IMR-90 (cell line): Measurements from ENCODE around the gene SRC. TPM values are rescaled to one million over a fixed set of nuclear protein-coding genes. Genes with fewer than 3 reads are reported as not detected.

Experiments used
- ATAC-seq: fragments of 200-7000 bp; cut with Tn5 transposase; 2 replicates; pipeline ENCODE4 v1.9.1; 2020; ENCODE audit warnings: low read depth, mild to moderate bottlenecking, moderate library complexity
- BruUV-seq: library from RNA; stranded (reverse); fragments of 400-500 nt; replicated peaks from 2 replicates; lab custom pipeline; 2021; lab: Mats Ljungman, UMichigan
- CTCF ChIA-PET: fragments of 300-600 bp; formaldehyde crosslinking; extraction: SDS; loops from one replicate; lab custom pipeline; 2021; ENCODE audit warnings: antibody characterized with exemption; lab: Yijun Ruan, JAX
- POLR2A ChIA-PET: fragments of 300-600 bp; sonication (Branson Sonifier 250); formaldehyde crosslinking; loops from one replicate; lab custom pipeline; 2022; ENCODE audit warnings: antibody characterized with exemption; ENCODE audit not compliant: unreplicated experiment; lab: Charles Lee
- DNase-seq: peaks from one replicate; pipeline ENCODE4 v3.0.0; 2013
- H2AFZ ChIP-seq: replicated peaks from 2 replicates; pipeline ENCODE3; 2013; ENCODE audit warnings: low read length, mild to moderate bottlenecking; ENCODE audit not compliant: poor library complexity
- H2AK5ac ChIP-seq: 2 replicates; pipeline ENCODE4 v1.6.1; 2013; ENCODE audit warnings: low read depth, low read length, inconsistent platforms
- H2AK9ac ChIP-seq: replicated peaks from 2 replicates; pipeline ENCODE3; 2013; ENCODE audit warnings: mild to moderate bottlenecking, low read depth, low read length, moderate library complexity; ENCODE audit not compliant: poor library complexity
- H2BK120ac ChIP-seq: 2 replicates; pipeline ENCODE4 v1.6.1; 2013; ENCODE audit warnings: low read depth, low read length, inconsistent platforms
- H2BK15ac ChIP-seq: 3 replicates; pipeline ENCODE4 v1.6.1; 2013; ENCODE audit warnings: low read depth, low read length, inconsistent platforms
- H2BK20ac ChIP-seq: 2 replicates; pipeline ENCODE4 v1.6.1; 2013; ENCODE audit warnings: low read depth, mild to moderate bottlenecking, inconsistent platforms, low read length, moderate library complexity
- H2BK5ac ChIP-seq: 2 replicates; pipeline ENCODE4 v1.6.1; 2013; ENCODE audit warnings: mild to moderate bottlenecking, low read depth, low read length, inconsistent platforms; ENCODE audit not compliant: poor library complexity, severe bottlenecking
- H3K14ac ChIP-seq: replicated peaks from 2 replicates; pipeline ENCODE4 v1.6.1; 2013; ENCODE audit warnings: low read depth, low read length, inconsistent platforms
- H3K18ac ChIP-seq: 2 replicates; pipeline ENCODE4 v1.6.1; 2013; ENCODE audit warnings: low read depth, low read length, control low read depth
- H3K23ac ChIP-seq: 2 replicates; pipeline ENCODE4 v1.6.1; 2013; ENCODE audit warnings: low read depth, low read length, inconsistent platforms
- H3K27ac ChIP-seq: 2 replicates; pipeline ENCODE4 v1.5.1; 2013; ENCODE audit warnings: mild to moderate bottlenecking, control low read depth, low read length; ENCODE audit not compliant: insufficient read depth
- H3K27me3 ChIP-seq: 2 replicates; pipeline ENCODE4 v1.6.1; 2013; ENCODE audit warnings: low read length; ENCODE audit not compliant: control insufficient read depth, insufficient read depth
- H3K36me3 ChIP-seq: 2 replicates; pipeline ENCODE4 v1.6.1; 2013; ENCODE audit warnings: low read length, mixed read lengths; ENCODE audit not compliant: control insufficient read depth, insufficient read depth
- H3K4ac ChIP-seq: 2 replicates; pipeline ENCODE4 v1.6.1; 2013; ENCODE audit warnings: low read depth, low read length, inconsistent platforms
- H3K4me1 ChIP-seq: 2 replicates; pipeline ENCODE4 v1.6.1; 2013; ENCODE audit warnings: low read length, mixed read lengths; ENCODE audit not compliant: control insufficient read depth, insufficient read depth
- H3K4me2 ChIP-seq: 2 replicates; pipeline ENCODE4 v1.6.1; 2013; ENCODE audit warnings: low read depth, mild to moderate bottlenecking, control low read depth, low read length, moderate library complexity
- H3K4me3 ChIP-seq: 2 replicates; pipeline ENCODE4 v1.5.1; 2013; ENCODE audit warnings: low read depth, mild to moderate bottlenecking, control low read depth, low read length, moderate library complexity; ENCODE audit not compliant: insufficient read depth
- H3K56ac ChIP-seq: 2 replicates; pipeline ENCODE4 v1.6.1; 2013; ENCODE audit warnings: low read length, inconsistent platforms; ENCODE audit not compliant: insufficient read depth; ENCODE audit errors: extremely low read depth
- H3K79me1 ChIP-seq, 2 experiments: 2 replicates each; pipeline ENCODE4 v1.6.1; 2013; ENCODE audit warnings: low read length in 2 of 2, inconsistent platforms in 1 of 2, low read depth in 1 of 2
- H3K9ac ChIP-seq: 2 replicates; pipeline ENCODE4 v1.6.1; 2013; ENCODE audit warnings: low read depth, low read length, control low read depth
- H3K9me1 ChIP-seq: 2 replicates; pipeline ENCODE4 v1.6.1; 2013; ENCODE audit warnings: low read length, inconsistent platforms; ENCODE audit not compliant: insufficient read depth
- H3K9me3 ChIP-seq: 2 replicates; pipeline ENCODE4 v1.6.1; 2013; ENCODE audit warnings: low read length; ENCODE audit not compliant: control insufficient read depth, insufficient read depth
- H4K20me1 ChIP-seq: 2 replicates; pipeline ENCODE4 v1.6.1; 2013; ENCODE audit warnings: low read length, inconsistent platforms; ENCODE audit not compliant: insufficient read depth
- H4K5ac ChIP-seq: 2 replicates; pipeline ENCODE4 v1.6.1; 2013; ENCODE audit warnings: mild to moderate bottlenecking, low read depth, low read length, control low read depth
- H4K8ac ChIP-seq, 2 experiments: 2 replicates each; pipeline ENCODE4 v1.6.1; 2013; ENCODE audit warnings: low read depth in 2 of 2, low read length in 2 of 2, control low read depth in 1 of 2, inconsistent platforms in 1 of 2
- H4K91ac ChIP-seq: 2 replicates; pipeline ENCODE4 v1.6.1; 2013; ENCODE audit warnings: low read depth, low read length, inconsistent platforms; ENCODE audit not compliant: insufficient read depth
- CEBPB ChIP-seq: IDR thresholded peaks from 2 replicates; pipeline ENCODE4 v1.6.1; 2012; ENCODE audit warnings: low read depth, low read length, improper control_type of control experiment
- FOS ChIP-seq: fragments of 150-350 bp; IDR thresholded peaks from 2 replicates; pipeline ENCODE4 v1.6.1; 2016; ENCODE audit warnings: low read depth, low read length
- MAZ ChIP-seq: IDR thresholded peaks from 2 replicates; pipeline ENCODE4 v1.6.1; 2012; ENCODE audit warnings: low read depth, mild to moderate bottlenecking, low read length, improper control_type of control experiment, moderate library complexity, borderline replicate concordance
- MXI1 ChIP-seq: IDR thresholded peaks from 2 replicates; pipeline ENCODE4 v1.6.1; 2012; ENCODE audit warnings: low read depth, mild to moderate bottlenecking, low read length, moderate library complexity, borderline replicate concordance
- POLR2A ChIP-seq: IDR thresholded peaks from 2 replicates; pipeline ENCODE4 v1.6.1; 2012; ENCODE audit warnings: mild to moderate bottlenecking, low read depth, low read length
- RCOR1 ChIP-seq: IDR thresholded peaks from 2 replicates; pipeline ENCODE4 v1.6.1; 2012; ENCODE audit warnings: mild to moderate bottlenecking, low read length, improper control_type of control experiment; ENCODE audit not compliant: insufficient replicate concordance
- SMC3 ChIP-seq: fragments of 150-350 bp; IDR thresholded peaks from 2 replicates; pipeline ENCODE4 v1.6.1; 2016; ENCODE audit warnings: low read depth, mild to moderate bottlenecking, antibody characterized with exemption, low read length, moderate library complexity
- WGBS, 2 experiments: methylation state at CpG; one replicate each; pipeline versions ENCODE4 v1.1.5 to v1.1.7; 2013; ENCODE audit warnings: missing lambda C conversion rate in 2 of 2; ENCODE audit not compliant: insufficient read length in 1 of 2; ENCODE audit errors: extremely low coverage in 2 of 2; 5-methylcytosine and 5-hydroxymethylcytosine counted together
- dilution Hi-C: fragments of 300-500 bp; cut with HindIII; formaldehyde crosslinking; loops from one replicate; pipeline ENCODE4 v1.14.3; 2018; ENCODE audit warnings: low sequenced_read_pairs; ENCODE audit not compliant: unreplicated experiment
- in situ Hi-C: fragments of 300-500 bp; cut with MboI; formaldehyde crosslinking; loops from 3 replicates; pipeline ENCODE4 v1.14.3; 2019; ENCODE audit warnings: low sequenced_read_pairs, inconsistent platforms, mixed read lengths
- intact Hi-C: fragments of 100-400 bp; cut with micrococcal nuclease; formaldehyde crosslinking; loops from 2 replicates; pipeline ENCODE4 v1.10.0; 2022
- polyA plus RNA-seq, 3 experiments: library from polyadenylated mRNA; depleted of rRNA; stranded (reverse); fragments of >200 nt; gene quantifications; 2 replicates each; pipeline ENCODE4 v1.2.3, GENCODE V29; 2012; ENCODE audit warnings: low replicate concordance in 1 of 3
- total RNA-seq: library from RNA; depleted of rRNA; stranded (reverse); fragments of >200 nt; gene quantifications from 2 replicates; pipeline ENCODE4 v1.2.3, GENCODE V29; 2012
- TF ChIP-seq, protein P1 (sequence below): fragments of 150-350 bp; IDR thresholded peaks from 2 replicates; pipeline ENCODE4 v1.6.1; 2016; ENCODE audit warnings: low read depth, mild to moderate bottlenecking, low read length, moderate library complexity, borderline replicate concordance
- TF ChIP-seq, protein P2 (sequence below): conservative IDR thresholded peaks from 2 replicates; pipeline ENCODE4 v1.5.1; 2012; ENCODE audit warnings: mild to moderate bottlenecking, low read depth, low read length, improper control_type of control experiment

SRC gene
- total and polyA plus RNA-seq, 2 of the 4 experiments (the other 2 are of a cell fraction), result 7.0 to 24.2 TPM

DNA sequence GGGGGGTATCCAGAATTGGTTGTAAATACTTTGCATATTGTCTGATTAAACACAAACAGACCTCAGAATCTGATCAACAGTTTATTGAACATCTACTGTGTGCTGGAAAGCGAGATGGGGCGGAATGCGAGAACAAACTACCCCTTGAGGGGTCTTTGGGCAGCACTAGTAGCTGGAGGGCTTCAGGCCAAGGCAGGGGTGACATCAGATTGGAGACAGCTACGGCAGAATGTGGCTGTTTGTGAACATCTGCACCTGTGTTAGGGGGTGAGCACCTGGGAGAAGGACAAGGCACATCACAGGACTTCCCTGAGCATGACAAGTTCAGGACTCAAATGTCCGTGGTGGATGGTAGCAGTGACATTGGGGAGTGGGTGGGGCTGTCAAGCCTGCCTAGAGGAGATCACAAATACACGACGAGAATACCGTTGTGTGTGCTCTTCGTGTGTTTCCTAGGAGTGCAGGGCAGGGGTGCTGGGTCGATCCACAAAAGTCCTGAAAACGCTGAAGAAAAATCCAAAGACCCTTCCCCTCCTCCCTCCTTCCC lies 59.5 kb downstream of the SRC start:
- dilution Hi-C loops (no loop called here), in situ Hi-C loops (loop anchor here (5.0 kb wide), 1 partner anchor 107 kb away; no protein-coding TSS in a partner anchor), intact Hi-C loops (loop anchor here (5.0 kb wide), 1 partner anchor 122 kb away; the partner anchor contains the start of gene BLCAP)
- no peak overlapping the region for H2AFZ ChIP-seq
- WGBS, 2 experiments, result 85% methylated on average over 4 of the region's 11 CpGs; no CpG with 5 or more reads in 1 of the 2 experiments
- BruUV-seq, result no TSS peak
- H2BK5ac ChIP-seq, result no peak overlapping the region
- peaks cover 21% of the 10 kb centered on the region for H3K36me3 ChIP-seq
- H3K56ac ChIP-seq, result no peak overlapping the region
- H3K4me3 ChIP-seq, result no peak overlapping the region
- no peaks in the 10 kb centered on the region for H3K9me3 ChIP-seq
- peaks cover 6% of the 10 kb centered on the region; the same call in 1 of the 2 replicates for H4K20me1 ChIP-seq
- H2BK15ac ChIP-seq, result no peak overlapping the region
- H2BK20ac ChIP-seq, result no peak overlapping the region
- H4K5ac ChIP-seq, result no peak overlapping the region
- H3K14ac ChIP-seq, result no peak overlapping the region
- no peak overlapping the region for H4K91ac ChIP-seq
- DNase-seq (no peak), ATAC-seq (no peak)
- H3K4me2 ChIP-seq, result no peak overlapping the region
- H3K4me1 ChIP-seq, result peaks cover 2% of the 10 kb centered on the region; the same call in 1 of the 2 replicates
- H3K27ac ChIP-seq, result no peak overlapping the region
- H2BK120ac ChIP-seq, result no peak overlapping the region
- H3K27me3 ChIP-seq, result peaks cover 19% of the 10 kb centered on the region
- no peak overlapping the region for H2AK5ac ChIP-seq
- H3K9ac ChIP-seq, result no peak overlapping the region
- no peak overlapping the region for H3K4ac ChIP-seq
- TF ChIP-seq FOS (no peak), CEBPB (no peak), MAZ (no peak), SMC3 (no peak), MXI1 (no peak), RCOR1 (no peak), POLR2A (no peak)
- TF ChIP-seq, protein P1, sequence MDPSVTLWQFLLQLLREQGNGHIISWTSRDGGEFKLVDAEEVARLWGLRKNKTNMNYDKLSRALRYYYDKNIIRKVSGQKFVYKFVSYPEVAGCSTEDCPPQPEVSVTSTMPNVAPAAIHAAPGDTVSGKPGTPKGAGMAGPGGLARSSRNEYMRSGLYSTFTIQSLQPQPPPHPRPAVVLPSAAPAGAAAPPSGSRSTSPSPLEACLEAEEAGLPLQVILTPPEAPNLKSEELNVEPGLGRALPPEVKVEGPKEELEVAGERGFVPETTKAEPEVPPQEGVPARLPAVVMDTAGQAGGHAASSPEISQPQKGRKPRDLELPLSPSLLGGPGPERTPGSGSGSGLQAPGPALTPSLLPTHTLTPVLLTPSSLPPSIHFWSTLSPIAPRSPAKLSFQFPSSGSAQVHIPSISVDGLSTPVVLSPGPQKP, result no peak
- TF ChIP-seq, protein P2, sequence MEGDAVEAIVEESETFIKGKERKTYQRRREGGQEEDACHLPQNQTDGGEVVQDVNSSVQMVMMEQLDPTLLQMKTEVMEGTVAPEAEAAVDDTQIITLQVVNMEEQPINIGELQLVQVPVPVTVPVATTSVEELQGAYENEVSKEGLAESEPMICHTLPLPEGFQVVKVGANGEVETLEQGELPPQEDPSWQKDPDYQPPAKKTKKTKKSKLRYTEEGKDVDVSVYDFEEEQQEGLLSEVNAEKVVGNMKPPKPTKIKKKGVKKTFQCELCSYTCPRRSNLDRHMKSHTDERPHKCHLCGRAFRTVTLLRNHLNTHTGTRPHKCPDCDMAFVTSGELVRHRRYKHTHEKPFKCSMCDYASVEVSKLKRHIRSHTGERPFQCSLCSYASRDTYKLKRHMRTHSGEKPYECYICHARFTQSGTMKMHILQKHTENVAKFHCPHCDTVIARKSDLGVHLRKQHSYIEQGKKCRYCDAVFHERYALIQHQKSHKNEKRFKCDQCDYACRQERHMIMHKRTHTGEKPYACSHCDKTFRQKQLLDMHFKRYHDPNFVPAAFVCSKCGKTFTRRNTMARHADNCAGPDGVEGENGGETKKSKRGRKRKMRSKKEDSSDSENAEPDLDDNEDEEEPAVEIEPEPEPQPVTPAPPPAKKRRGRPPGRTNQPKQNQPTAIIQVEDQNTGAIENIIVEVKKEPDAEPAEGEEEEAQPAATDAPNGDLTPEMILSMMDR, result no peak
- H3K79me1 ChIP-seq, result no peaks in the 10 kb centered on the region
- CTCF ChIA-PET, result no interaction called here
- peaks cover 5% of the 10 kb centered on the region; the same call in 1 of the 2 replicates for H3K9me1 ChIP-seq
- H2AK9ac ChIP-seq, result no peak overlapping the region
- H4K8ac ChIP-seq, result no peak overlapping the region
- H3K23ac ChIP-seq, result no peak overlapping the region
- POLR2A ChIA-PET, result no interaction called here
- no peak overlapping the region for H3K18ac ChIP-seq
